Stimulated activated naive CD8-positive, alpha-beta T cell treated with anti-CD3 and anti-CD28 coated beads, Interleukin-15, Interleukin-2, amounts not matched to agents 100 ng/mL and 50 ng/mL, for 24 hours (primary cell): Measurements from ENCODE around the gene TRNAU1AP.
A peak's percentile ranks its signal among the peaks of the same experiment; 100 is the strongest.
"Not testable (repeated sequence)": the region's sequence is repeated elsewhere in the genome, so short reads cannot be mapped to it uniquely, and the experiment has no call there.

Experiments
- H3K27ac Mint-ChIP-seq: one replicate; pipeline ENCODE4 v1.8.0; 2021; ENCODE audit warnings: mild to moderate bottlenecking, mixed read lengths
- H3K27me3 Mint-ChIP-seq: one replicate; pipeline ENCODE4 v1.8.0; 2021; ENCODE audit warnings: mixed read lengths
- H3K36me3 Mint-ChIP-seq: one replicate; pipeline ENCODE4 v1.8.0; 2021; ENCODE audit warnings: low read depth, mixed read lengths
- H3K4me1 Mint-ChIP-seq: one replicate; pipeline ENCODE4 v1.8.0; 2021; ENCODE audit warnings: low read depth, mixed read lengths
- H3K4me3 Mint-ChIP-seq: one replicate; pipeline ENCODE4 v1.8.0; 2021; ENCODE audit warnings: mild to moderate bottlenecking, mixed read lengths
- H3K9me3 Mint-ChIP-seq: one replicate; pipeline ENCODE4 v1.8.0; 2021; ENCODE audit warnings: mixed read lengths

The TRNAU1AP gene

DNA sequence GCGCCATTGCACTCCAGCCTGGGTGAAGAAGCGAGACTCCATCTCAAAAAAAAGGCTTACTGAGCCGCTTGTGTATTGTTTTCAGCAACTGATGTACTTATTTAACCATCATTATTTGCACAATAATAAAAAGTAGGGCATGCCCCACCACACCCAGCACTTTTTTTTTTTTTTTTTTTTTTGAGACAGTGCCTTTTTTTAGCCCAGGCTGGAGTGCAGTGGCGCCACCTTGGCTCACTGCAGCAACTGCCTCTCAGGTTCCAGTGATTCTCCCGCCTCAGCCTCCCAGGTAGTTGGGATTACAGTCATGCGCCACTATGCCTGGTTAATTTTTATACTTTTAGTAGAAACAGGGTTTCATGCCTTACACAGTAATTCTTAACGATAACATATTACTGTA is 12.2 kb upstream of the TRNAU1AP start:
- H3K27ac Mint-ChIP-seq = no peak overlapping the region
- no peaks in the 10 kb centered on the region for H3K9me3 Mint-ChIP-seq
- H3K4me1 Mint-ChIP-seq = no peaks in the 10 kb centered on the region
- no peak overlapping the region for H3K4me3 Mint-ChIP-seq
- H3K36me3 Mint-ChIP-seq = peaks cover 21% of the 10 kb centered on the region
- H3K27me3 Mint-ChIP-seq = no peaks in the 10 kb centered on the region

DNA sequence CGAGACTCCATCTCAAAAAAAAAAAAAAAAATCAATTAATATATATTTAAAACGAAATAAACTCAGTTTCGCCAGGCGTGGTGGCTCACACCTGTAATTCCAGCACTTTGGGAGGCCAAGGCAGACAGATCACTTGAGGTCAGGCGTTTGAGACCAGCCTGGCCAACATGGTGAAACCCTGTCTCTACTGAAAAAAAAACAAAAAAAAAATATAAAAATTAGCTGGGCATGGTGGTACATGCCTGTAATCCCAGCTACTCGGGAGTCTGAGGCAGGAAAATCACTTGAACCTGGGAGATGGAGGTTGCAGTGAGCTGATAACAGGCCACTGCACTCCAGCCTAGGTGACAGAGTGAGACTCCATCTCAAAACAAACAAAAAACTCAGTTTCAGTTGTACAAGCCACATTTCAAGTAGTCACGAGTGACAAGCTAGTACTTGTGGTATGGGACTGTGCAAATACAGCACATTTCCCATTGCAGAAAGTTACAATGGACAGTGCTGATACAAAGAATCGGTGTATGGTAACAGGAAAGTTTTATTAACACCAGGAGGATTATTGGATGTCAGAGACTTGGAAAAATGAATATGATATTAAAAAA is 11.4 kb upstream of the TRNAU1AP start:
- not testable (repeated sequence) for H3K27ac Mint-ChIP-seq, H3K27me3 Mint-ChIP-seq, H3K4me3 Mint-ChIP-seq, H3K4me1 Mint-ChIP-seq, H3K9me3 Mint-ChIP-seq
- H3K36me3 Mint-ChIP-seq = peaks cover 12% of the 10 kb centered on the region

DNA sequence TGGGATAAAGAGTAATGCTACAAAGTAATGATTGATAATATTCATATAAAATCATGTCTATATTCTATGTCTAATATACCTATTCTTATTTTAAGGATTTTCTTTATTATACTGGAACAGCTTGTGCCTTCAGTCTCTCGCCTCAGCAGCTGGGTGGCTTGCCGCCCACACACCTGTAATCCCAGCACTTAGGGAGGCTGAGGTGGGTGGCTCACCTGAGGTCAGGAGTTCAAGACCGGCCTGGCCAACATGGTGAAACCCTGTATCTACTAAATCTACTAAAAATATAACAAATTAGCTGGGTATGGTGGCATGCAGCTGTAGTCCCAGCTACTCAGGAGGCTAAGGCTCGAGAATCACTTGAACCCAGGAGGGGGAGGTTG is 7.6 kb upstream of the TRNAU1AP start:
- H3K36me3 Mint-ChIP-seq = no peaks in the 10 kb centered on the region
- H3K27ac Mint-ChIP-seq = no peak overlapping the region
- no peaks in the 10 kb centered on the region for H3K9me3 Mint-ChIP-seq
- H3K27me3 Mint-ChIP-seq = no peaks in the 10 kb centered on the region
- H3K4me3 Mint-ChIP-seq = no peak overlapping the region
- H3K4me1 Mint-ChIP-seq = no peaks in the 10 kb centered on the region

DNA sequence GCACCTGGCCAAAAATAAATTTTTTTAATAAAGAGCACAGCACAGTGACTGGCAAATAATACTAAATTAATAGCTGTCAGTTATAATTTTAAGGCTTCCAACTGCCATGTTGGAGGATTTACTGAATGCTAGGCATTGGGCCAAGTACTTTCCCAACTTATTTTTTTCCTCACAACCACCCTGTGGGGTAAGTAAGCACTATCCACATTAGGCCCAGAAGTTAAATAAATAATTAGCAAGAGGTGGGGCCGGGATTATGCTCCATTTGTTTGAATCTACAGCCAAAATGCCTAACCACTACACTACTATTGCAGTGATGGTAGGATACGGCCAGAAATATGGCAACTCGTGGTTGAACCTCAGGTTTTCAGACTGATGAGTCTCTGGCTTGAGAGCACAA is 4.6 kb upstream of the TRNAU1AP start:
- Mint-ChIP-seq H3K36me3 (no peaks in the 10 kb centered on the region), H3K4me1 (peaks cover 7% of the 10 kb centered on the region), H3K9me3 (no peaks in the 10 kb centered on the region), H3K27me3 (no peaks in the 10 kb centered on the region), H3K4me3 (no peak overlapping the region), H3K27ac (no peak overlapping the region)

DNA sequence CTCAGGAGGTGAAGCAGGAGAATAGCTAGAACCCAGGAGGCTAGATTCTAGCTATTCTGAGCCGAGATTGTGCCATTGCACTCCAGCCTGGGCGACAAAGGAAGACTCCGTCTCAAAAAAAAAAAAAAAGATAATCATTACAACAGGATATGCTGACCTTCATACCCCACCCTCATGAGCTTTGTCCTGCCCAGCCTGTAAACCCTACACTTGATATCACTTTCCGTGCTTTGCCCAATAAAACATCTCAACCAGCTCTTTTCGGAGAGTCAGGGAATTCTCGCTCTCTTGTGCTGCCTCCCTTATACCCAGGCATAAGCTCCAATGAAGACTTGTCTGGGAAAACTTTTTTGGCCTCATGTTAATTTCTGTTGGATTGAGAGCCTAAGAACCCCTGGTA is 1.5 kb upstream of the TRNAU1AP start:
- Mint-ChIP-seq H3K9me3 (no peaks in the 10 kb centered on the region), H3K36me3 (peaks cover 15% of the 10 kb centered on the region), H3K4me1 (peaks cover 22% of the 10 kb centered on the region), H3K4me3 (no peak overlapping the region), H3K27ac (no peak overlapping the region), H3K27me3 (no peaks in the 10 kb centered on the region)

DNA sequence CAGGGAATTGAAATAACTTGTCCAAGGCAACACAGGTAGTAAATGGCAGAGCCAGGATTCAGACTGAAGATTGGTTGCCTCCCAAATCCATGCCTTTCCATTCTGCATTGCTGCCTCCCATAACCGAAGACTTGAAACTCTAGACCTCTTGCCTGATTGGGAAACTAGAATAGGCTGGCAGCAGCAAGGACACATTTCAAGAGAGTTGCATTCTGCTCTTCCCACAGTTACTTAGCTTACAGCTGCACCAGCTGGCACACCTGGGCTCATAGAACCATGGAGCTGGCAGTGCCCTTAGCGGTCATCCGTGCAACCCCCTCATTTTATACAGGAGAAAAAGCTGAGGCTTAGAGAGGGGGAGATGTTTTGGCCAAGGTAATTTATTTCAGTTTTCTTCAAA is 8.0 kb downstream of the TRNAU1AP start:
- Mint-ChIP-seq H3K4me1 (no peaks in the 10 kb centered on the region), H3K9me3 (no peaks in the 10 kb centered on the region), H3K36me3 (peaks cover 54% of the 10 kb centered on the region), H3K27ac (no peak overlapping the region), H3K4me3 (no peak overlapping the region), H3K27me3 (no peaks in the 10 kb centered on the region)

DNA sequence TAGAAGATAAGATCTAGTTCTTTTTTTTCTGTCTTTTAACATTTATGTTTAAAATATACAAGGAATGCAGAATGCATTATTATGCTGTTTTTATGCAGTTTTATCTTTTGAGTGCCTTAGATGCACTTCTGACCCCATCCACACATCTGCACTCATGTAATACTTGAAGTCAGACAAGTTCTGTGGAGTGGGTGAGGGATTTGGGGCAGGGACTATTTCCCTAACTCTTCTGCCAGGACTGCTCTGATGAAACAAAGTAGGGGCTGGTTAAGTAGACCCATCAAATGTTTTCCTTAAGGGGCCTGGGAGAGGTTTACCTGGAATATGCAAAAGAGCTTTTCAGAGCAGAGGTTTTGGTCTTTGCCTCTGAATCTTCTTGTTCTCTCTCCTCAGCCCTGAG is 11.4 kb downstream of the TRNAU1AP start:
- Mint-ChIP-seq H3K36me3 (peaks cover 68% of the 10 kb centered on the region), H3K4me3 (no peak overlapping the region), H3K4me1 (no peaks in the 10 kb centered on the region), H3K9me3 (no peaks in the 10 kb centered on the region), H3K27ac (no peak overlapping the region), H3K27me3 (no peaks in the 10 kb centered on the region)

DNA sequence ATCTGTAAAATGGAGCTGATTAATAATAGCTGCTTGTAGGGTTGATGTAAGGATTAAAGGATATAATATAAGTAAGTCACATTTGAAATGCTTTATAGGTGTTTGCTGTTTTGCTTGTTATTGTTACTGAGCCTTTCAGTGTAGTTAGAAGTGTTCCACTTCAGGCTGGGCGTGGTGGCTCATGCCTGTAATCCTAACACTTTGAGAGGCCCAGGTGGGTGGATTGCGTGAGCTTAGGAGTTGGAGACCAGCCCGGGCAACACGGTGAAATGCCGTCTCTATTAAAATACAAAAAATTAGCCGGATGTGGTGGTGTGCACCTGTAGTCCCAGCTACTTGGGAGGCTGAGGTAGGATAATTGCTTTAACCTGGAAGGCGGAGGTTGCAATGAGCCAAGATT is 12.2 kb downstream of the TRNAU1AP start:
- Mint-ChIP-seq H3K27ac (no peak overlapping the region), H3K4me3 (no peak overlapping the region), H3K27me3 (no peaks in the 10 kb centered on the region), H3K9me3 (no peaks in the 10 kb centered on the region), H3K4me1 (no peaks in the 10 kb centered on the region), H3K36me3 (peaks cover 60% of the 10 kb centered on the region)

DNA sequence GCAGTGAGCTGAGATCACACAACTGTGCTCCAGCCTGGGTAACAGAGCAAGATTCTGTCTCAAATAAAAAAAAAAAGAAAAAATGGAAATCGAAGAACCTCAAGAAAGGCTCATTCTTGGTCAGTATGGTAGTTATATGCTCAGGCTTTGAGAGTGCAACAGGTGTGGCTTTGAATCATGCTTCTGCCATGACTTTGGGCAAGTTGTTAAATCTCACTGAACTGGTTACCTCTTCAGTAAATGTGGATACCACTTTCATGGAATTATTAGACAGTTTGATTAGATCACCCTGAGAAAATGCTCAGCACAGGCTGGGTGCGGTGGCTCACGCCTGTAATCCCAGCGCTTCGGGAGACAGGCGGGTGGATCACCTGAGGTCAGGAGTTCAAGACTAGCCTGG is 12.8 kb downstream of the TRNAU1AP start:
- H3K27me3 Mint-ChIP-seq = no peaks in the 10 kb centered on the region
- H3K4me3 Mint-ChIP-seq = no peak overlapping the region
- H3K27ac Mint-ChIP-seq = no peak overlapping the region
- H3K4me1 Mint-ChIP-seq = no peaks in the 10 kb centered on the region
- peaks cover 54% of the 10 kb centered on the region for H3K36me3 Mint-ChIP-seq
- no peaks in the 10 kb centered on the region for H3K9me3 Mint-ChIP-seq

DNA sequence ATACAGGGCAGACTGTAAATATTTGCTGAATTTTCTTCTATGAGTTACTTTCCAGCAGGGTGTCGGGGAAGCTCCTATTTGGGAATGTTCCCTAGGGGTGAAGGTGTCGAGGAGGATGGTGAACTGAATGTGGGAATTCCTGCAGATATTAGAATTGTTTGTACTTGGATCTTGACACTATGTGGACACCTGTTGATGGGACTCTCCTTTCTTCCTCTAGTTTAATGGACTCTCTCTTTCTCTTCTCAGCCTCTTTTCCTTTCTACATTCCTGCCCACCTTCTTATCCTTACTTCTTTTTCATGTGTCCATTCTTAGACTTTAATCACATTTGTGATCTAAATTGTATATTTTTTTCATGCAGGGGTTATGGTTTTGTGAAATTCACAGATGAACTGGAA is 14.0 kb downstream of the TRNAU1AP start:
- H3K27ac Mint-ChIP-seq = no peak overlapping the region
- no peaks in the 10 kb centered on the region for H3K27me3 Mint-ChIP-seq
- no peak overlapping the region for H3K4me3 Mint-ChIP-seq
- no peaks in the 10 kb centered on the region for H3K4me1 Mint-ChIP-seq
- H3K36me3 Mint-ChIP-seq = peaks cover 51% of the 10 kb centered on the region
- no peaks in the 10 kb centered on the region for H3K9me3 Mint-ChIP-seq

DNA sequence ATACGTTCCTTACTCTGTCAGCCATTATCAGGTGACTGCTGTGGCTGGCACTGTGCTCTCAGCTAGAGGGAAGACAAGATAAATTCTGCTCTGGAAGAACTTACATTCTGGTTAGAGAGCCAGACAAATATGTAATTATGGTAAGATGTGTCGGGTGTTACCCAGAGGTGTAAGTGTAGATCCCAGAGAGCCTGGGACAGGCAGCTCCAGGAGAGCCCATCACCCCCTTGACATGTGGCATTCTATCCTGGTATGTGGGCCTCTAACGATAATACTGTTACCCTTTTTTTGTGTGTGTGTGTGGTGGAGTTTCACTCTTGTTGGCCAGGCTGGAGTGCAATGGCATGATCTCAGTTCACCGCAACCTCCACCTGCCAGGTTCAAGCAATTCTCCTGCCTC is 19.0 kb downstream of the TRNAU1AP start:
- peaks cover 33% of the 10 kb centered on the region for H3K36me3 Mint-ChIP-seq
- no peaks in the 10 kb centered on the region for H3K27me3 Mint-ChIP-seq
- H3K4me1 Mint-ChIP-seq = no peaks in the 10 kb centered on the region
- H3K9me3 Mint-ChIP-seq = no peaks in the 10 kb centered on the region
- no peak overlapping the region for H3K4me3 Mint-ChIP-seq
- H3K27ac Mint-ChIP-seq = no peak overlapping the region

DNA sequence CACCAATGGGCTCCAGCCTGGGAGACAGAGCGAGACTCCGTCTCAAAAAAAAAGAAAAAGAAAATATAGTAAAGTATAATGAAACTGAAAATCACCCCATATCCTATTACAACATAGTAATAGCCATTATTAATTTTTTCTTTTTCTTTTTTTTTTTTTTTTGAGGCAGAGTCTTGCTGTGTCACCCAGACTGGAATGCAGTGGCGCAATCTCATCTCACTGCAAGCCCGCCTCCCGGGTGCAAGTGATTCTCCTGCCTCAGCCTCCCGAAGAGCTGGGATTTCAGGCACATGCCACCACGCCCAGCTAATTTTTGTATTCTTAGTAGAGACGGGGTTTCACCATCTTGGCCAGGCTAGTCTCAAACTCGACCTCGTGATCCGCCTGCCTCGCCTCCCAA is 20.0 kb downstream of the TRNAU1AP start:
- H3K27ac Mint-ChIP-seq, H3K4me1 Mint-ChIP-seq, H3K9me3 Mint-ChIP-seq, H3K27me3 Mint-ChIP-seq, H3K4me3 Mint-ChIP-seq: not testable (repeated sequence)
- peaks cover 34% of the 10 kb centered on the region for H3K36me3 Mint-ChIP-seq

DNA sequence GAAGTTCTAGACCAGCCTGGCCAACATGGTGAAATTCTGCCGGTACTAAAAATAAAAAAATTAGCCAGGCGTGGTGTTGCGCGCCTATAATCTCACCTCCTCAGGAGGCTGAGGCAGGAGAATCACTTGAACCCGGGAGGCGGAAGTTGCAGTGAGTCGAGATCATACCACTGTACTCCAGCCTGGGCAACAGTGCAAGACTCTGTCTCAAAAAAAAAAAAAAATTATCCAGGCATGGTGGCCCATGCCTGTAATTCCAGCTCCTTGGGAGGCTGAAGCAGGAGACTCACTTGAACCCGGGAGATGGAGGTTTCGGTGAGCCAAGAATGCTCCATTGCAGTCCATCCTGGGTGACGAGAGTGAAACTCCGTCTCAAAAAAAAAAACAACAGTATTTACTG is 20.7 kb downstream of the TRNAU1AP start:
- no peak overlapping the region for H3K4me3 Mint-ChIP-seq
- H3K9me3 Mint-ChIP-seq = no peaks in the 10 kb centered on the region
- H3K27ac Mint-ChIP-seq = no peak overlapping the region
- H3K27me3 Mint-ChIP-seq = no peaks in the 10 kb centered on the region
- H3K4me1 Mint-ChIP-seq = peaks cover 8% of the 10 kb centered on the region
- H3K36me3 Mint-ChIP-seq = peaks cover 34% of the 10 kb centered on the region

DNA sequence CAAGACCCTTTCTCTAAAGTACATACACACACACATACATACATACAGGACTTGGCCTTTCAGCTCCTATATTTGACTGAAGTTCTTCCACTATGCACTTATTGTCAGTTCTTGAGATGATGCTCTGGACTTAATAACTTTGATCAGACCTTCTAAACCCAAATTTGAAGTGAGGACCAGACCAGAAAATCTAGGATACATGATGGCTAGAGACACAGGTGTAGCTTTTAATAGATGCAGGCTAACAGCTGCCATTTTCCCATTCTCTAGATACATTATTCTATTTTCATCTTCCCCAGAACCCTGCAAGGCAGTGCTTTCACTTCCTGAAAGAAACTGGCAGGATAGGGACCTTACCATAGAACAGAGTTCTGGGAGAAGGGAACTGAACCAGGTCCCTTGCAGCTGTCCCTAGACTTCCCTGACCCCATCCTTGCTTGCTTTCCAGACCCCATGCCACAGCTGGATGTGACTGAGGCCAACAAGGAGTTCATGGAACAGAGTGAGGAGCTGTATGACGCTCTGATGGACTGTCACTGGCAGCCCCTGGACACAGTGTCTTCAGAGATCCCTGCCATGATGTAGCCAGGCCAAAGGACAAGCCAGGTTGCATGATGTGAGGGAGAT is 24.3 kb downstream of the TRNAU1AP start:
- Mint-ChIP-seq H3K9me3 (no peaks in the 10 kb centered on the region), H3K27ac (peak overlapping the region; percentile 74), H3K36me3 (peaks cover 49% of the 10 kb centered on the region), H3K27me3 (no peaks in the 10 kb centered on the region), H3K4me3 (peak overlapping the region; percentile 97), H3K4me1 (peaks cover 27% of the 10 kb centered on the region)

DNA sequence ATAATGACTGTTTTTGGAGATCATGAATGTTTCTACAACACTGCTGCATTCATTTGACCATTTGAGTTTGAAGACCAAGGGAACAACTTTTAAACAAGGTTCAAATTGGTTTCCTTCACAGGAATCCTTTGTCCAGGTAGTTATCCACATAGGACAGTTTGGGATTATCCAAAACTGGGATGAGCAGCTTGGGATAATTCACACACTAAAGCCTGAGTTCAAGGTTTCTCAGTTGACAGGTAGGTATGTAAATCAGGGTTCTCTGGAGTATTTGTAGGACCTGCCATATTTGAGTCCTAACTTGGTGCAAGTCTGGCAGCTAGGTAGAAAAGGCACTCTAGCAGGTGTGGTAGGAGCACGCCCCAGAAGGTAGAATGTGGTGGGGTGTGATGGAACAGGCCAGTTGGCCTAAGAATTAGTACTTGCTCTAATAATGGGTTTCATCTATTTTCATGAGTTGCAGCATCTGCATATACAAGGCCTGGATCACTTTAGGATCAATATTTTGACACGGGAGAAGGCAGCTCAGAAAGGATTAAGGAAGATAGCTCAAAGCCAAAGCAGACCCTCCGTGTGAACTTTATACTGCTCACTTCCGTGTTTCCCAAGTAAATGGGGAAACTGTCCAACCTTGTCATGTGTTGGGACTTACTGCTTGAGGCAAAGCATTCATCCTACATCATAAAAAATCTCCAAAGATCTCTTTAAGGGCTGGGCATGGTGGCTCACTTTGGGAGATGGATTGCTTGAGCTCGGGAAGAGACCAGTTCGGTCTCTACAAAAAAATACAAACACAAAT is 25.1 kb downstream of the TRNAU1AP start:
- no peaks in the 10 kb centered on the region for H3K27me3 Mint-ChIP-seq
- peak overlapping the region; percentile 96 for H3K27ac Mint-ChIP-seq
- H3K4me3 Mint-ChIP-seq = peak overlapping the region; percentile 97
- peaks cover 49% of the 10 kb centered on the region for H3K36me3 Mint-ChIP-seq
- peaks cover 33% of the 10 kb centered on the region for H3K4me1 Mint-ChIP-seq
- H3K9me3 Mint-ChIP-seq = no peaks in the 10 kb centered on the region
